ENCODE results near the gene SLC31A2.

The SLC31A2 gene

DNA sequence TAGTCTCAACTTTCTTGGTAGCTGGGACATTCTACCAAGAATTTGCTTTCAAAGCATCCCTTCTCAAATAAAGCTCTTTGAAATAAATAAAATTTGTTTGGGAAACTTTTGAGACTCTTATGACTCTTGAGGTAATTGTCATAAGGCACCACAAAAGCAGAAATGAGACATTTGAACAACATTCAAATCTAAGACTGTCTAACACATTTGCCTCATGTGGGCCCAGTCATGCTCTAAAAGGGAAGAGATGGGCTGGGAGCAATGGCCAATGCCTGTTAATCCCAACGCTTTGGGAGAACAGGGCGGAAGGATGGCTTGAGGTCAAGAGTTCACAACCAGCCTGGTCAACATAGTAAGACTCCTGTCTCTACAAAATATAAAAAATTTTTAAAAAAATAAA lies 26.4 kb downstream of the SLC31A2 start:
- Histone ChIP-seq H3K4me2 (ENCODE audit: low read length) (no peak overlapping the region), H3K56ac (ENCODE audit: low read length) (no peak overlapping the region), H2BK15ac (replicated peaks; ENCODE audit: low read depth) (no peak overlapping the region), H2BK5ac (ENCODE audit: low read length) (no peak overlapping the region), H3K79me1 (ENCODE audit: low read length) (no peaks in the 10 kb centered on the region), H3K4me3 (ENCODE audit: low read length) (no peak overlapping the region), H2AK5ac (ENCODE audit: low read length) (no peak overlapping the region), H3K23ac (ENCODE audit: low read length) (no peak overlapping the region), H3K27ac (ENCODE audit: low read depth, low read length) (no peak overlapping the region), H4K8ac (ENCODE audit: low read depth, low read length) (no peak overlapping the region), H4K5ac (ENCODE audit: low read length) (no peak overlapping the region), H3K4me1 (ENCODE audit: control insufficient read depth, low read depth, low read length) (no peaks in the 10 kb centered on the region), H3K18ac (ENCODE audit: low read length) (no peak overlapping the region), H3K4ac (ENCODE audit: low read depth, low read length) (no peak overlapping the region), H3K79me2 (ENCODE audit: control insufficient read depth, insufficient read depth, low read length) (no peaks in the 10 kb centered on the region), H3K9ac (ENCODE audit: low read length) (no peak overlapping the region), H2BK120ac (ENCODE audit: low read depth, low read length) (no peak overlapping the region), H3K27me3 (ENCODE audit: insufficient read depth, low read length, poor library complexity) (no peaks in the 10 kb centered on the region), H3K36me3 (ENCODE audit: control insufficient read depth, insufficient read depth, low read length) (peaks cover 3% of the 10 kb centered on the region)
- WGBS (ENCODE audit: extremely low coverage, insufficient coverage, low lambda C conversion rate): no CpG with 5 or more reads among the region's 2 CpGs
- DNase-seq: no peak

DNA sequence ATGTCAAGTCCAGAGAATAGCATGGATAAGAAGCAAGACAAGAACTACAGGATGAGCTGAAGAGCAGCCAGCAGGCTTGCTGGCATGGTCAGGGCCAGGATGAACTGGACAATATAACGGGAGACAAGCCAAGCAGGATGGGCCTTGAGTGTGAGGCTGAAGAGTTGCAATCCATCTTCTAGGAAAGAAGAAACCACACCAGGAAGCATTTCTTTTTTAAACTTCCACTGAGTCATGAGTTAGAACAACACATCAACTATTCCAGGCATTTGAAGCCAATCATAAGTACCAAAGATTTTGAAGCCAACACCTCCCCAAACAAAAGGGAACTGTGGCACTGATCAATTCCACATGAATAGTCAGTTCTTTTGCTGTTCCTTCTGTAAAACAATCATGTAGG lies 27.3 kb downstream of the SLC31A2 start:
- Histone ChIP-seq H3K9ac (ENCODE audit: low read length) (no peak overlapping the region), H3K4me2 (ENCODE audit: low read length) (no peak overlapping the region), H4K5ac (ENCODE audit: low read length) (no peak overlapping the region), H3K27ac (ENCODE audit: low read depth, low read length) (no peak overlapping the region), H3K4ac (ENCODE audit: low read depth, low read length) (no peak overlapping the region), H3K27me3 (ENCODE audit: insufficient read depth, low read length, poor library complexity) (no peaks in the 10 kb centered on the region), H4K8ac (ENCODE audit: low read depth, low read length) (no peak overlapping the region), H2BK5ac (ENCODE audit: low read length) (no peak overlapping the region), H3K23ac (ENCODE audit: low read length) (no peak overlapping the region), H3K36me3 (ENCODE audit: control insufficient read depth, insufficient read depth, low read length) (peaks cover 3% of the 10 kb centered on the region), H2BK120ac (ENCODE audit: low read depth, low read length) (no peak overlapping the region), H3K4me3 (ENCODE audit: low read length) (no peak overlapping the region), H3K18ac (ENCODE audit: low read length) (no peak overlapping the region), H3K79me1 (ENCODE audit: low read length) (no peaks in the 10 kb centered on the region), H3K4me1 (ENCODE audit: control insufficient read depth, low read depth, low read length) (no peaks in the 10 kb centered on the region), H3K56ac (ENCODE audit: low read length) (no peak overlapping the region), H2BK15ac (replicated peaks; ENCODE audit: low read depth) (no peak overlapping the region), H2AK5ac (ENCODE audit: low read length) (no peak overlapping the region), H3K79me2 (ENCODE audit: control insufficient read depth, insufficient read depth, low read length) (no peaks in the 10 kb centered on the region)
- no peak for DNase-seq
- WGBS (ENCODE audit: extremely low coverage, insufficient coverage, low lambda C conversion rate): no CpG with 5 or more reads among the region's 1 CpG

DNA sequence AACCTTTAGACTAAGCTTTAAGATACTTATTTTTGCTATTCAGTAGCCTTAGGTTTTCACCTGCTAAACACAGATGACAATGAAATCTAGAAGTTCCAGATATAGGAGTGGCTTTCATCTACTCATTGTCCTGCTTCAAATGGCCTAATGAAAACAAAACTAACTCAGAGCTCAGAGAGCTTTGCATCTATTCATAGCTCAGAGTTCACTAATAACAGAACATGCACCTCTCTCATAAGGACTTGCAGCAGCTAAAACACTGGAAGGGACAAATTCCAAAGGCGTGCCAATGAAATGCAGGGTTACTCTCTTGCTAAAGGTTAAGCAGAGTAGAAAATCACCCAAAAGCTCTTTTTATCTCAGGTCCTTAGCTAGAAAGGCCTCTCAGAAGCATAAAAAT lies 29.0 kb downstream of the SLC31A2 start:
- DNase-seq: no peak
- H3K36me3 ChIP-seq (ENCODE audit: control insufficient read depth, insufficient read depth, low read length): peaks cover 4% of the 10 kb centered on the region
- H3K4ac ChIP-seq (ENCODE audit: low read depth, low read length): no peak overlapping the region
- H3K79me2 ChIP-seq (ENCODE audit: control insufficient read depth, insufficient read depth, low read length): no peaks in the 10 kb centered on the region
- H2BK5ac ChIP-seq (ENCODE audit: low read length): no peak overlapping the region
- WGBS (ENCODE audit: extremely low coverage, insufficient coverage, low lambda C conversion rate): no CpG with 5 or more reads among the region's 1 CpG
- H2AK5ac ChIP-seq (ENCODE audit: low read length): no peak overlapping the region
- H3K4me1 ChIP-seq (ENCODE audit: control insufficient read depth, low read depth, low read length): no peaks in the 10 kb centered on the region
- H3K4me2 ChIP-seq (ENCODE audit: low read length): no peak overlapping the region
- no peak overlapping the region for H3K4me3 ChIP-seq (ENCODE audit: low read length)
- no peak overlapping the region for H3K9ac ChIP-seq (ENCODE audit: low read length)
- H4K8ac ChIP-seq (ENCODE audit: low read depth, low read length): no peak overlapping the region
- no peak overlapping the region for H3K27ac ChIP-seq (ENCODE audit: low read depth, low read length)
- H4K5ac ChIP-seq (ENCODE audit: low read length): no peak overlapping the region
- H2BK120ac ChIP-seq (ENCODE audit: low read depth, low read length): no peak overlapping the region
- H3K56ac ChIP-seq (ENCODE audit: low read length): no peak overlapping the region
- no peak overlapping the region for H3K23ac ChIP-seq (ENCODE audit: low read length)
- H3K27me3 ChIP-seq (ENCODE audit: insufficient read depth, low read length, poor library complexity): no peaks in the 10 kb centered on the region
- H3K79me1 ChIP-seq (ENCODE audit: low read length): no peaks in the 10 kb centered on the region
- H2BK15ac ChIP-seq (replicated peaks; ENCODE audit: low read depth): no peak overlapping the region
- H3K18ac ChIP-seq (ENCODE audit: low read length): no peak overlapping the region

DNA sequence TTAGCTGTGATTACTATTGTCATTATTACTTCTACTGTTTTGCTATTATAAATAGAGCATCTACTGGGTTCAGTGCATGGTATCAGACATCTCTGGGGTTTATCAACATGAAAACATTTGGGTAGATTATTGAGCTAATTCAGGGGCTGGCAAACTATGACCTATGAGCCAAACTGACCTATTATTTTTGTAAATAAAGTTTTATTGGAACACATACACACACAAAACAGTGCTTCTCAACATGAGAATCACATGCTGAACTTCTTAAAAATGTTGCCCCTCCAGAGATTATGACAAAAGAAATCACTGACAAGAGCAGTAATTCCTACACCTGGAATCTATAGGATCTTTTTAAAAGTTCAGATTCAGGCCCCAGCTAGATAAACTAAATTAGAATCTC lies 30.4 kb downstream of the SLC31A2 start:
- Histone ChIP-seq H3K4me3 (ENCODE audit: low read length) (no peak overlapping the region), H4K8ac (ENCODE audit: low read depth, low read length) (no peak overlapping the region), H2BK15ac (replicated peaks; ENCODE audit: low read depth) (no peak overlapping the region), H3K79me1 (ENCODE audit: low read length) (no peaks in the 10 kb centered on the region), H3K56ac (ENCODE audit: low read length) (no peak overlapping the region), H3K79me2 (ENCODE audit: control insufficient read depth, insufficient read depth, low read length) (no peaks in the 10 kb centered on the region), H3K27ac (ENCODE audit: low read depth, low read length) (no peak overlapping the region), H2BK5ac (ENCODE audit: low read length) (no peak overlapping the region), H3K9ac (ENCODE audit: low read length) (no peak overlapping the region), H3K27me3 (ENCODE audit: insufficient read depth, low read length, poor library complexity) (no peaks in the 10 kb centered on the region), H3K4ac (ENCODE audit: low read depth, low read length) (no peak overlapping the region), H3K36me3 (ENCODE audit: control insufficient read depth, insufficient read depth, low read length) (peaks cover 4% of the 10 kb centered on the region), H2AK5ac (ENCODE audit: low read length) (no peak overlapping the region), H3K4me2 (ENCODE audit: low read length) (no peak overlapping the region), H3K4me1 (ENCODE audit: control insufficient read depth, low read depth, low read length) (no peaks in the 10 kb centered on the region), H2BK120ac (ENCODE audit: low read depth, low read length) (no peak overlapping the region), H3K18ac (ENCODE audit: low read length) (no peak overlapping the region), H3K23ac (ENCODE audit: low read length) (no peak overlapping the region), H4K5ac (ENCODE audit: low read length) (no peak overlapping the region)
- DNase-seq: no peak

DNA sequence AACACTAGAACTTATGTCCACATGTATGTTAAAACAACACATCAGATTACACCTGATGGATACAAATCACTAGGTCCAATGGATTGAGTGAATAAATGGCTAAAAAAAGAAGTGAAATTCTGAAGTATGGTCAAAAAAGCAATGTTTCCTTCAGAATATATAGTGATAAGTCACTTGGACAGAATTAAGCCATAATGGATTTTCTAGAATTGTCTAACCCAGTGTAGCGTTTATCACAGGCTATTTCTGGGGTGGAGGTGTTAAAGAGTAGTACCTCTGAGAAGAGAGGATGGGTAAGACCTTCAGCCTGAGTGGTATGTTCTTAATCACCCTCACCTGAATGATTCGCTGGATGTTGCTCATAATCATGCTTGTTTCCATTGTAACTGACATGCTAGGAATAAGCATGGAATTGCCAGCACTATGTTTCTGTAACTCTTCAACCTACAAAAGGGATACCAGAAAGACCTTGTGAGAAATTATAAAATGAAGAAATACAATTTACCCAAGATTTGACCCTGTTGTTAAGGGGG lies 33.2 kb downstream of the SLC31A2 start:
- Histone ChIP-seq H4K5ac (ENCODE audit: low read length) (no peak overlapping the region), H3K9ac (ENCODE audit: low read length) (no peak overlapping the region), H3K4ac (ENCODE audit: low read depth, low read length) (no peak overlapping the region), H2BK5ac (ENCODE audit: low read length) (no peak overlapping the region), H3K36me3 (ENCODE audit: control insufficient read depth, insufficient read depth, low read length) (peaks cover 4% of the 10 kb centered on the region), H3K23ac (ENCODE audit: low read length) (no peak overlapping the region), H3K79me2 (ENCODE audit: control insufficient read depth, insufficient read depth, low read length) (no peaks in the 10 kb centered on the region), H3K79me1 (ENCODE audit: low read length) (no peaks in the 10 kb centered on the region), H3K18ac (ENCODE audit: low read length) (no peak overlapping the region), H3K4me3 (ENCODE audit: low read length) (no peak overlapping the region), H3K27me3 (ENCODE audit: insufficient read depth, low read length, poor library complexity) (no peaks in the 10 kb centered on the region), H3K4me1 (ENCODE audit: control insufficient read depth, low read depth, low read length) (no peaks in the 10 kb centered on the region), H3K27ac (ENCODE audit: low read depth, low read length) (no peak overlapping the region), H2BK120ac (ENCODE audit: low read depth, low read length) (no peak overlapping the region), H3K4me2 (ENCODE audit: low read length) (no peak overlapping the region), H3K56ac (ENCODE audit: low read length) (no peak overlapping the region), H4K8ac (ENCODE audit: low read depth, low read length) (no peak overlapping the region), H2BK15ac (replicated peaks; ENCODE audit: low read depth) (no peak overlapping the region), H2AK5ac (ENCODE audit: low read length) (no peak overlapping the region)
- no CpG with 5 or more reads among the region's 2 CpGs for WGBS (ENCODE audit: extremely low coverage, insufficient coverage, low lambda C conversion rate)
- no peak for DNase-seq

DNA sequence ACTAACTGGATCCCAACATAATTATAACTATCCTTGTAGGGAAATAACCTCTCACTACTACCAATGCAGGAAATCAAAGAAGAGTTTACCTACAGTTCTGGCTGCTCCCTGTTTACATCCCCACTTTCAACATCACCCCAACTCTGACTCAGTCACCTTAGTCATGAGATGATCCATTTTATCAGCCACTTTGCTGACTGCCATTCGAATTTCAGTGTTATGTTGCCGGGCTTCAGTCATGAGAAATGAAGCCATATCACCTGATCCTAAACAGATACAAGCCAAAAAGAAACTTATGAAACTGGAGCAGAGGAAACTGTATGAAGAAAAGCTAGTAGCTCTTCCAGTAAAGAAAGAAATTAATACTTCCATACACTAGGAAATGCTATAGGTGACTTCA lies 33.7 kb downstream of the SLC31A2 start:
- DNase-seq: no peak
- Histone ChIP-seq H2AK5ac (ENCODE audit: low read length) (no peak overlapping the region), H3K18ac (ENCODE audit: low read length) (no peak overlapping the region), H3K27ac (ENCODE audit: low read depth, low read length) (no peak overlapping the region), H3K4ac (ENCODE audit: low read depth, low read length) (no peak overlapping the region), H3K9ac (ENCODE audit: low read length) (no peak overlapping the region), H3K27me3 (ENCODE audit: insufficient read depth, low read length, poor library complexity) (no peaks in the 10 kb centered on the region), H4K5ac (ENCODE audit: low read length) (no peak overlapping the region), H3K79me2 (ENCODE audit: control insufficient read depth, insufficient read depth, low read length) (no peaks in the 10 kb centered on the region), H3K4me2 (ENCODE audit: low read length) (no peak overlapping the region), H3K4me3 (ENCODE audit: low read length) (no peak overlapping the region), H3K79me1 (ENCODE audit: low read length) (no peaks in the 10 kb centered on the region), H3K56ac (ENCODE audit: low read length) (no peak overlapping the region), H3K23ac (ENCODE audit: low read length) (no peak overlapping the region), H2BK120ac (ENCODE audit: low read depth, low read length) (no peak overlapping the region), H2BK5ac (ENCODE audit: low read length) (no peak overlapping the region), H3K36me3 (ENCODE audit: control insufficient read depth, insufficient read depth, low read length) (peaks cover 4% of the 10 kb centered on the region), H3K4me1 (ENCODE audit: control insufficient read depth, low read depth, low read length) (no peaks in the 10 kb centered on the region), H2BK15ac (replicated peaks; ENCODE audit: low read depth) (no peak overlapping the region), H4K8ac (ENCODE audit: low read depth, low read length) (no peak overlapping the region)
- WGBS (ENCODE audit: extremely low coverage, insufficient coverage, low lambda C conversion rate): no CpG with 5 or more reads among the region's 2 CpGs
